Measurements from ENCODE around the gene IFI27L1. TPM values are rescaled to one million over a fixed set of nuclear protein-coding genes. Genes with fewer than 3 reads are reported as not detected.

The IFI27L1 gene
- total and polyA plus RNA-seq, 2 experiments from 2014 or later = 9.7 to 28.6 TPM

- Histone ChIP-seq H3K27ac (ENCODE audit: low read depth) (no peak overlapping the region), H3K9me2 (ENCODE audit: insufficient read depth) (no peaks in the 10 kb centered on the region), H4K20me1 (replicated peaks; ENCODE audit: insufficient read depth) (peaks cover 7% of the 10 kb centered on the region; the same call in 1 of the 2 replicates), H3F3A (replicated peaks; ENCODE audit: low read depth) (no peaks in the 10 kb centered on the region), H3K27me3 (ENCODE audit: insufficient read depth) (no peaks in the 10 kb centered on the region), H3K4me1 (ENCODE audit: insufficient read depth) (peaks cover 7% of the 10 kb centered on the region; the same call in 1 of the 2 replicates), H3K4me3 (no peak overlapping the region), H3K4me2 (no peak overlapping the region), H2AFZ (no peak overlapping the region), H3K79me2 (replicated peaks; ENCODE audit: insufficient read depth) (peaks cover 23% of the 10 kb centered on the region; the same call in 1 of the 2 replicates), H3K36me3 (ENCODE audit: insufficient read depth) (peaks cover 26% of the 10 kb centered on the region)
- H3K27me3 Mint-ChIP-seq (ENCODE audit: insufficient read depth, low read depth, poor library complexity) = peaks cover 2% of the 10 kb centered on the region
- peaks cover 79% of the 10 kb centered on the region for H3K36me3 Mint-ChIP-seq (ENCODE audit: low read depth)
- no peaks in the 10 kb centered on the region for H3K9me3 Mint-ChIP-seq
- peaks cover 11% of the 10 kb centered on the region for H3K4me1 Mint-ChIP-seq
- DNase-seq (ENCODE audit: low spot score) (no peak), ATAC-seq (no peak)
- H3K27ac Mint-ChIP-seq = no peak overlapping the region
- TF ChIP-seq STAT1 (IDR thresholded peaks at IDR 0.05; ENCODE audit: unreplicated experiment) (no peak), ZNF331 (CRISPR knock-in tag; IDR thresholded peaks at IDR 0.05; ENCODE audit: low read depth) (no peak), POLR2AphosphoS5 (IDR thresholded peaks at IDR 0.05; ENCODE audit: low read depth) (no peak), CREB1 (CRISPR knock-in tag; IDR thresholded peaks at IDR 0.05; ENCODE audit: low read depth) (no peak), JUNB (IDR thresholded peaks at IDR 0.05; ENCODE audit: unreplicated experiment) (no peak), EZH2 (IDR thresholded peaks at IDR 0.05; ENCODE audit: low read depth, unreplicated experiment) (no peak), EZH2phosphoT487 (IDR thresholded peaks at IDR 0.05; ENCODE audit: unreplicated experiment) (no peak), NANOG (IDR thresholded peaks at IDR 0.05; ENCODE audit: borderline replicate concordance) (no peak), ZNF462 (CRISPR knock-in tag; IDR thresholded peaks at IDR 0.05) (no peak), ZNF114 (CRISPR knock-in tag; IDR thresholded peaks at IDR 0.05) (no peak)
- TF ChIP-seq, protein P1, sequence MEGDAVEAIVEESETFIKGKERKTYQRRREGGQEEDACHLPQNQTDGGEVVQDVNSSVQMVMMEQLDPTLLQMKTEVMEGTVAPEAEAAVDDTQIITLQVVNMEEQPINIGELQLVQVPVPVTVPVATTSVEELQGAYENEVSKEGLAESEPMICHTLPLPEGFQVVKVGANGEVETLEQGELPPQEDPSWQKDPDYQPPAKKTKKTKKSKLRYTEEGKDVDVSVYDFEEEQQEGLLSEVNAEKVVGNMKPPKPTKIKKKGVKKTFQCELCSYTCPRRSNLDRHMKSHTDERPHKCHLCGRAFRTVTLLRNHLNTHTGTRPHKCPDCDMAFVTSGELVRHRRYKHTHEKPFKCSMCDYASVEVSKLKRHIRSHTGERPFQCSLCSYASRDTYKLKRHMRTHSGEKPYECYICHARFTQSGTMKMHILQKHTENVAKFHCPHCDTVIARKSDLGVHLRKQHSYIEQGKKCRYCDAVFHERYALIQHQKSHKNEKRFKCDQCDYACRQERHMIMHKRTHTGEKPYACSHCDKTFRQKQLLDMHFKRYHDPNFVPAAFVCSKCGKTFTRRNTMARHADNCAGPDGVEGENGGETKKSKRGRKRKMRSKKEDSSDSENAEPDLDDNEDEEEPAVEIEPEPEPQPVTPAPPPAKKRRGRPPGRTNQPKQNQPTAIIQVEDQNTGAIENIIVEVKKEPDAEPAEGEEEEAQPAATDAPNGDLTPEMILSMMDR (conservative IDR thresholded peaks at IDR 0.05; ENCODE audit: low read depth in 2 of 2) = no peak
- TF ChIP-seq, protein P2, sequence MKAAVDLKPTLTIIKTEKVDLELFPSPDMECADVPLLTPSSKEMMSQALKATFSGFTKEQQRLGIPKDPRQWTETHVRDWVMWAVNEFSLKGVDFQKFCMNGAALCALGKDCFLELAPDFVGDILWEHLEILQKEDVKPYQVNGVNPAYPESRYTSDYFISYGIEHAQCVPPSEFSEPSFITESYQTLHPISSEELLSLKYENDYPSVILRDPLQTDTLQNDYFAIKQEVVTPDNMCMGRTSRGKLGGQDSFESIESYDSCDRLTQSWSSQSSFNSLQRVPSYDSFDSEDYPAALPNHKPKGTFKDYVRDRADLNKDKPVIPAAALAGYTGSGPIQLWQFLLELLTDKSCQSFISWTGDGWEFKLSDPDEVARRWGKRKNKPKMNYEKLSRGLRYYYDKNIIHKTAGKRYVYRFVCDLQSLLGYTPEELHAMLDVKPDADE (IDR thresholded peaks at IDR 0.05) = no peak
- TF ChIP-seq, protein P3, sequence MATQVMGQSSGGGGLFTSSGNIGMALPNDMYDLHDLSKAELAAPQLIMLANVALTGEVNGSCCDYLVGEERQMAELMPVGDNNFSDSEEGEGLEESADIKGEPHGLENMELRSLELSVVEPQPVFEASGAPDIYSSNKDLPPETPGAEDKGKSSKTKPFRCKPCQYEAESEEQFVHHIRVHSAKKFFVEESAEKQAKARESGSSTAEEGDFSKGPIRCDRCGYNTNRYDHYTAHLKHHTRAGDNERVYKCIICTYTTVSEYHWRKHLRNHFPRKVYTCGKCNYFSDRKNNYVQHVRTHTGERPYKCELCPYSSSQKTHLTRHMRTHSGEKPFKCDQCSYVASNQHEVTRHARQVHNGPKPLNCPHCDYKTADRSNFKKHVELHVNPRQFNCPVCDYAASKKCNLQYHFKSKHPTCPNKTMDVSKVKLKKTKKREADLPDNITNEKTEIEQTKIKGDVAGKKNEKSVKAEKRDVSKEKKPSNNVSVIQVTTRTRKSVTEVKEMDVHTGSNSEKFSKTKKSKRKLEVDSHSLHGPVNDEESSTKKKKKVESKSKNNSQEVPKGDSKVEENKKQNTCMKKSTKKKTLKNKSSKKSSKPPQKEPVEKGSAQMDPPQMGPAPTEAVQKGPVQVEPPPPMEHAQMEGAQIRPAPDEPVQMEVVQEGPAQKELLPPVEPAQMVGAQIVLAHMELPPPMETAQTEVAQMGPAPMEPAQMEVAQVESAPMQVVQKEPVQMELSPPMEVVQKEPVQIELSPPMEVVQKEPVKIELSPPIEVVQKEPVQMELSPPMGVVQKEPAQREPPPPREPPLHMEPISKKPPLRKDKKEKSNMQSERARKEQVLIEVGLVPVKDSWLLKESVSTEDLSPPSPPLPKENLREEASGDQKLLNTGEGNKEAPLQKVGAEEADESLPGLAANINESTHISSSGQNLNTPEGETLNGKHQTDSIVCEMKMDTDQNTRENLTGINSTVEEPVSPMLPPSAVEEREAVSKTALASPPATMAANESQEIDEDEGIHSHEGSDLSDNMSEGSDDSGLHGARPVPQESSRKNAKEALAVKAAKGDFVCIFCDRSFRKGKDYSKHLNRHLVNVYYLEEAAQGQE (IDR thresholded peaks at IDR 0.05; ENCODE audit: unreplicated experiment) = no peak
- no peak overlapping the region for H3K4me3 Mint-ChIP-seq
These were observed 22.9 kb upstream of the IFI27L1 start for GRCh38 chr14:94058128-94058673.

Data from GM23338 (cell line).